GM23338 (cell line): ENCODE results near the gene FAM25C. TPM values are rescaled to one million over a fixed set of nuclear protein-coding genes. Genes with fewer than 3 reads are reported as not detected.
"Not testable (repeated sequence)": the region's sequence is repeated elsewhere in the genome, so short reads cannot be mapped to it uniquely, and the experiment has no call there.

Source experiments
- ATAC-seq: fragments of 200-7000 bp; cut with Tn5 transposase; 3 replicates; pipeline ENCODE4 v1.9.1; 2020
- DNase-seq: peaks from one replicate; pipeline ENCODE4 v3.0.0-alpha.2; 2015; ENCODE audit warnings: low spot score
- H2AFZ ChIP-seq: fragments of 200-600 bp; sonication (generic); 2 replicates; pipeline ENCODE4 v1.8.0; 2016; ENCODE audit warnings: antibody characterized with exemption, mild to moderate bottlenecking, moderate library complexity
- H3F3A ChIP-seq: fragments of 200-600 bp; sonication (generic); replicated peaks from 2 replicates; pipeline ENCODE4 v1.8.0; 2017; ENCODE audit warnings: antibody characterized with exemption, mixed run types, low read depth
- H3K27ac ChIP-seq: fragments of 200-600 bp; sonication (generic); 2 replicates; pipeline ENCODE4 v1.6.1; 2016; ENCODE audit warnings: low read depth
- H3K27me3 ChIP-seq: fragments of 200-600 bp; sonication (generic); 2 replicates; pipeline ENCODE4 v1.8.0; 2016; ENCODE audit warnings: mild to moderate bottlenecking, mixed run types, moderate library complexity; ENCODE audit not compliant: insufficient read depth
- H3K36me3 ChIP-seq: fragments of 200-600 bp; sonication (generic); 2 replicates; pipeline ENCODE4 v1.8.0; 2016; ENCODE audit warnings: mild to moderate bottlenecking; ENCODE audit not compliant: insufficient read depth
- H3K4me1 ChIP-seq: fragments of 200-600 bp; sonication (generic); 2 replicates; pipeline ENCODE4 v1.8.0; 2016; ENCODE audit warnings: mild to moderate bottlenecking, moderate library complexity; ENCODE audit not compliant: insufficient read depth
- H3K4me2 ChIP-seq: fragments of 200-600 bp; sonication (generic); 2 replicates; pipeline ENCODE4 v1.7.1; 2017; ENCODE audit warnings: mixed run types
- H3K4me3 ChIP-seq: fragments of 200-600 bp; sonication (generic); 2 replicates; pipeline ENCODE4 v1.6.1; 2016; ENCODE audit warnings: mixed run types
- H3K79me2 ChIP-seq: fragments of 200-600 bp; sonication (generic); replicated peaks from 2 replicates; pipeline ENCODE4 v1.8.0; 2017; ENCODE audit warnings: mild to moderate bottlenecking; ENCODE audit not compliant: insufficient read depth
- H3K9me2 ChIP-seq: fragments of 200-600 bp; sonication (generic); 2 replicates; pipeline ENCODE4 v1.8.0; 2017; ENCODE audit not compliant: insufficient read depth
- H4K20me1 ChIP-seq: fragments of 200-600 bp; sonication (generic); replicated peaks from 2 replicates; pipeline ENCODE4 v1.8.0; 2017; ENCODE audit warnings: mild to moderate bottlenecking; ENCODE audit not compliant: insufficient read depth
- H3K27ac Mint-ChIP-seq: 2 replicates; pipeline ENCODE4 v1.8.0; 2020; ENCODE audit warnings: inconsistent platforms, mild to moderate bottlenecking, moderate library complexity, mixed read lengths
- H3K27me3 Mint-ChIP-seq: 3 replicates; pipeline ENCODE4 v1.8.0; 2022; ENCODE audit warnings: low read depth, mild to moderate bottlenecking, moderate library complexity, mixed read lengths, inconsistent platforms; ENCODE audit not compliant: insufficient read depth, poor library complexity
- H3K36me3 Mint-ChIP-seq: 3 replicates; pipeline ENCODE4 v1.8.0; 2021; ENCODE audit warnings: low read depth, mild to moderate bottlenecking, inconsistent platforms, moderate library complexity, mixed read lengths
- H3K4me1 Mint-ChIP-seq: 3 replicates; pipeline ENCODE4 v1.8.0; 2020; ENCODE audit warnings: mild to moderate bottlenecking, inconsistent platforms, mixed read lengths
- H3K4me3 Mint-ChIP-seq: 3 replicates; pipeline ENCODE4 v1.8.0; 2021; ENCODE audit warnings: moderate library complexity, mild to moderate bottlenecking, inconsistent platforms, mixed read lengths
- H3K9me3 Mint-ChIP-seq: 3 replicates; pipeline ENCODE4 v1.8.0; 2020; ENCODE audit warnings: moderate library complexity, mild to moderate bottlenecking, inconsistent platforms, mixed read lengths
- polyA plus RNA-seq: library from polyadenylated mRNA; unstranded; fragments of >200 nt; fragmentation: Nextera tagmentation; extraction: Ambion mirVana; gene quantifications from 2 replicates; pipeline ENCODE4 v1.2.1, GENCODE V29; 2016
- small RNA-seq: library from RNA; depleted of rRNA; stranded (forward); fragments of <200 nt; gene quantifications from one replicate; pipeline ENCODE3, GENCODE V24; 2014; ENCODE audit warnings: low replicate concordance
- total RNA-seq: library from RNA; depleted of rRNA; stranded (reverse); fragments of >200 nt; shearing (Covaris generic); gene quantifications from 2 replicates; pipeline ENCODE4 v1.2.3, GENCODE V29; 2014; rRNA removed

The FAM25C gene
- total and polyA plus RNA-seq, 2 experiments from 2014 or later, result not detected

DNA sequence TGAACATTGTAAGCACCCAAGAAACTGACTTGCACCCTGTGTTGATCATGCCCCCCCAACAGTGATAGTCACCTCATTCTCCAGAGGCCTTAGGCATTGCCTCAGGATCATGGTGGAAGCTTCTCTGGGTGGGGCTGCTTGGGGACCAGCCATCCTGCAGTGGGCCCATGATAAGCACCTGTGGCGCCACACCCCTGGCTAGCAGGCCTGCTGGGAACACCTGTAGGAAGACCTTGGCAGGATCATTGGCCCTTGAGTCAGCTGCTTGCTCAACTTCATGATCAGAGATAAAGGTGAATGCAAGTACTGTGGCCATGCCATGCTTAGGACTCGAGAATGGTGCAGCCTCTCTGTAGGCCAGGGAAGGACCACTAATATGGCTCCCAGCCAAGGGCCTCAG is 38.9 kb downstream of the FAM25C start:
- not testable (repeated sequence) for H3K36me3 ChIP-seq, H3K4me1 ChIP-seq, H3K79me2 ChIP-seq, H4K20me1 ChIP-seq, H3K9me2 ChIP-seq, H3K27ac ChIP-seq, H3K4me3 ChIP-seq, ATAC-seq, H3K9me3 Mint-ChIP-seq, H3K4me1 Mint-ChIP-seq, H2AFZ ChIP-seq, H3F3A ChIP-seq, H3K4me2 ChIP-seq, H3K27me3 Mint-ChIP-seq, H3K27me3 ChIP-seq, H3K36me3 Mint-ChIP-seq, H3K27ac Mint-ChIP-seq, H3K4me3 Mint-ChIP-seq, DNase-seq

- not testable (repeated sequence) for H3K9me3 Mint-ChIP-seq, H3K27me3 Mint-ChIP-seq, H3K4me1 Mint-ChIP-seq
Observed at GRCh38 chr10:47959677-47960076, 39.9 kb downstream of the FAM25C start.

DNA sequence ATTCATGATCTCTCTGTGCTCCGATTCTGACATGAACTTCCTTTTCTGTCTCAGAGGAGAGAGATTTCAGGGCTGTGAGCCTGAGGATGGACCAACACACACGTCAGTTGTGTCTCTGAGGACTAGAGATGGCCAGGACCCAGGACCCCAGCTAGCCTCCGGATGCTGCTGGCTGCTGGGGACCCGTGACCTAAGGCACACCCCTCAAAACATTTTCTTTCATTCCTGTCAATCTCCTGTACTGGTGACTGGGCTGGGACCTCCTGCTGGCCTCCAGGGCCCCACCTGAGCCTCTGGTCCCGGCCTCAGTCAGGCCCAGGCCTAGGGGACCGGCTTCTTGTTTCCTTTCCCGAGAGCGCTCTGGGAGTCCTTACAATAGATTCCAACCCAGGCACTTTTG is 42.4 kb downstream of the FAM25C start:
- not testable (repeated sequence) for DNase-seq, H2AFZ ChIP-seq, H3K27ac Mint-ChIP-seq, ATAC-seq, H3K4me1 Mint-ChIP-seq, H3K9me3 Mint-ChIP-seq, H3K79me2 ChIP-seq, H3K9me2 ChIP-seq, H3K4me1 ChIP-seq, H3K4me2 ChIP-seq, H3K36me3 Mint-ChIP-seq, H3K36me3 ChIP-seq, H3K4me3 ChIP-seq, H3K27ac ChIP-seq, H3K4me3 Mint-ChIP-seq, H3F3A ChIP-seq, H4K20me1 ChIP-seq, H3K27me3 Mint-ChIP-seq, H3K27me3 ChIP-seq

More at GRCh38 chr10:47959677-47960076, 39.9 kb downstream of the FAM25C start:
- H3K4me2 ChIP-seq, ATAC-seq, H3K27ac ChIP-seq, H3K4me3 Mint-ChIP-seq, H3K4me1 ChIP-seq, H3F3A ChIP-seq, H3K36me3 ChIP-seq, H3K27ac Mint-ChIP-seq, DNase-seq, H3K4me3 ChIP-seq, H2AFZ ChIP-seq, H3K36me3 Mint-ChIP-seq, H4K20me1 ChIP-seq, H3K27me3 ChIP-seq, H3K9me2 ChIP-seq, H3K79me2 ChIP-seq: not testable (repeated sequence)

GRCh38 chr10:47947424-47947823 is 52.2 kb downstream of the FAM25C start:
- not testable (repeated sequence) for H3K27ac Mint-ChIP-seq, H3K9me2 ChIP-seq, ATAC-seq, H4K20me1 ChIP-seq, H3K27me3 ChIP-seq, H3K79me2 ChIP-seq, H3K36me3 Mint-ChIP-seq, H3K9me3 Mint-ChIP-seq, H3K36me3 ChIP-seq, DNase-seq, H3K4me2 ChIP-seq, H2AFZ ChIP-seq, H3K4me3 ChIP-seq, H3K4me1 Mint-ChIP-seq, H3K4me1 ChIP-seq, H3K27ac ChIP-seq, H3K4me3 Mint-ChIP-seq, H3K27me3 Mint-ChIP-seq, H3F3A ChIP-seq

Small RNA genes lying within 50 kb of the gene (small RNA-seq; reads per million reads assigned to genes)
- gene RNA5SP315, result not detected

Other genes starting within 250 kb of the FAM25C start
- 0.08 and 0.24 TPM in 2 replicates for gene SYT15B, start 236.2 kb downstream of the FAM25C start, total RNA-seq
- 0.08 TPM in 1 of 2 replicates, not detected in the other for gene SYT15B, start 236.2 kb downstream of the FAM25C start, polyA plus RNA-seq
- gene NPY4R2, start 81.1 kb downstream of the FAM25C start, total RNA-seq, result not detected in 2 replicates
- not detected in 2 replicates for gene NPY4R2, start 81.1 kb downstream of the FAM25C start, polyA plus RNA-seq